Endothelial cell of umbilical vein (primary cell): Measurements from ENCODE around the gene CPOX. TPM values are rescaled to one million over a fixed set of nuclear protein-coding genes. Genes with fewer than 3 reads are reported as not detected.

Experiments
- BruUV-seq: library from RNA; stranded (reverse); fragments of 400-500 nt; replicated peaks from 2 replicates; lab custom pipeline; 2021; lab: Mats Ljungman, UMichigan
- CTCF ChIA-PET: fragments of 300-600, 350-600 bp; sonication (Branson Sonifier 250); formaldehyde crosslinking; loops from one replicate; lab custom pipeline; 2021; ENCODE audit warnings: antibody characterized with exemption, inconsistent platforms; lab: Charles Lee
- POLR2A ChIA-PET: fragments of 300-600, 350-600 bp; sonication (Branson Sonifier 250); formaldehyde crosslinking; loops from one replicate; lab custom pipeline; 2021; ENCODE audit warnings: antibody characterized with exemption, inconsistent platforms; lab: Charles Lee
- DNase-seq: peaks from one replicate; pipeline ENCODE4 v3.0.0-alpha.2; 2011; ENCODE audit warnings: low read depth, low spot score
- FAIRE-seq: peaks from 2 replicates; lab custom pipeline; 2011; peaks lifted over from hg19 to GRCh38; lab: Jason Lieb, UNC
- H2AFZ ChIP-seq: 2 replicates; pipeline ENCODE4 v1.6.0; 2012; ENCODE audit warnings: low read depth, low read length, control low read depth, inconsistent platforms
- H3K27ac ChIP-seq: 2 replicates; pipeline ENCODE4 v1.5.1; 2011; ENCODE audit warnings: low read depth, mild to moderate bottlenecking, control low read depth, low read length, moderate library complexity; ENCODE audit not compliant: insufficient read depth
- H3K27me3 ChIP-seq, 2 experiments: 2 replicates each; pipeline versions ENCODE4 v1.6.0 to v1.6.1; 2011; ENCODE audit warnings: low read length in 2 of 2, mixed read lengths in 1 of 2; ENCODE audit not compliant: control insufficient read depth in 2 of 2, insufficient read depth in 2 of 2
- H3K36me3 ChIP-seq, 2 experiments: 2 replicates in 1 of 2; 3 replicates in 1 of 2; pipeline ENCODE4 v1.5.1; 2011; ENCODE audit warnings: low read length in 2 of 2, mild to moderate bottlenecking in 1 of 2, moderate library complexity in 1 of 2; ENCODE audit not compliant: control insufficient read depth in 2 of 2, insufficient read depth in 2 of 2; ENCODE audit errors: extremely low read depth in 1 of 2
- H3K4me1 ChIP-seq: 3 replicates; pipeline ENCODE4 v1.5.1; 2011; ENCODE audit warnings: mild to moderate bottlenecking, low read length; ENCODE audit not compliant: control insufficient read depth, insufficient read depth; ENCODE audit errors: extremely low read depth
- H3K4me2 ChIP-seq: 2 replicates; pipeline ENCODE4 v1.6.1; 2011; ENCODE audit warnings: low read length, control low read depth, mixed read lengths; ENCODE audit not compliant: insufficient read depth
- H3K4me3 ChIP-seq, 3 experiments: fragments of 200-600 bp in 1 of 3; sonication (generic), shearing (Covaris generic) in 1 of 3; replicated peaks in 1 of 3; 2 replicates each; pipeline ENCODE4 v1.5.1; 2011 to 2016; ENCODE audit warnings: control low read depth in 3 of 3, low read length in 3 of 3, mild to moderate bottlenecking in 2 of 3, inconsistent platforms in 1 of 3, low read depth in 1 of 3, moderate library complexity in 1 of 3; ENCODE audit not compliant: insufficient read depth in 1 of 3
- H3K79me2 ChIP-seq: 2 replicates; pipeline ENCODE4 v1.6.0; 2012; ENCODE audit warnings: low read length, inconsistent platforms; ENCODE audit not compliant: control insufficient read depth, insufficient read depth
- H3K9ac ChIP-seq: replicated peaks from 2 replicates; pipeline ENCODE3; 2011; ENCODE audit warnings: low read length, control low read depth; ENCODE audit not compliant: insufficient read depth; ENCODE audit errors: extremely low read depth
- H3K9me1 ChIP-seq: replicated peaks from 3 replicates; pipeline ENCODE4 v1.6.0; 2011; ENCODE audit warnings: mild to moderate bottlenecking, low read length; ENCODE audit not compliant: control insufficient read depth, insufficient read depth; ENCODE audit errors: extremely low read depth
- H3K9me3 ChIP-seq: replicated peaks from 2 replicates; pipeline ENCODE4 v1.5.1; 2012; ENCODE audit warnings: low read length, inconsistent platforms; ENCODE audit not compliant: control insufficient read depth, insufficient read depth
- H4K20me1 ChIP-seq: replicated peaks from 2 replicates; pipeline ENCODE3; 2011; ENCODE audit warnings: mild to moderate bottlenecking, low read length; ENCODE audit not compliant: control insufficient read depth, insufficient read depth; ENCODE audit errors: extremely low read depth
- CTCF ChIP-seq, 2 donors: IDR thresholded peaks; 1 replicate in 1 of 2; 2 replicates in 1 of 2; pipeline ENCODE4 v1.5.1; 2011; ENCODE audit warnings: low read length in 2 of 2, mild to moderate bottlenecking in 2 of 2, moderate library complexity in 2 of 2, control low read depth in 1 of 2, inconsistent platforms in 1 of 2, low read depth in 1 of 2; ENCODE audit not compliant: insufficient read depth in 1 of 2; ENCODE audit errors: extremely low read depth in 1 of 2
- EZH2 ChIP-seq: IDR thresholded peaks from 2 replicates; pipeline ENCODE4 v1.6.1; 2012; ENCODE audit warnings: borderline replicate concordance, low read depth, mild to moderate bottlenecking, moderate library complexity, low read length, inconsistent platforms; ENCODE audit not compliant: severe bottlenecking
- FOS ChIP-seq: IDR thresholded peaks from 2 replicates; pipeline ENCODE4 v1.6.1; 2011; ENCODE audit warnings: mild to moderate bottlenecking, low read length, moderate library complexity, borderline replicate concordance; ENCODE audit not compliant: insufficient read depth
- GATA2 ChIP-seq: IDR thresholded peaks from 2 replicates; pipeline ENCODE4 v1.7.0; 2011; ENCODE audit warnings: low read depth, mild to moderate bottlenecking, moderate library complexity, mixed read lengths, low read length; ENCODE audit not compliant: insufficient read length, insufficient read depth
- JUN ChIP-seq: IDR thresholded peaks from 2 replicates; pipeline ENCODE4 v1.6.1; 2011; ENCODE audit warnings: borderline replicate concordance, low read depth; ENCODE audit not compliant: insufficient read length, insufficient read depth
- MAX ChIP-seq: IDR thresholded peaks from 2 replicates; pipeline ENCODE4 v1.6.1; 2011; ENCODE audit not compliant: insufficient read depth, insufficient read length
- MYC ChIP-seq: IDR thresholded peaks from one replicate; pipeline ENCODE4 v1.6.1; 2011; ENCODE audit warnings: mild to moderate bottlenecking, low read depth, low read length
- POLR2A ChIP-seq: IDR thresholded peaks from 2 replicates; pipeline ENCODE4 v1.6.1; 2012; ENCODE audit warnings: low read depth, mild to moderate bottlenecking, control low read depth, low read length
- POLR2AphosphoS5 ChIP-seq: IDR thresholded peaks from 2 replicates; pipeline ENCODE4 v1.6.1; 2012; ENCODE audit warnings: low read depth, mild to moderate bottlenecking, control low read depth, low read length, moderate library complexity; ENCODE audit not compliant: insufficient read depth
- dilution Hi-C: fragments of 300-500 bp; cut with MboI; formaldehyde crosslinking; loops from one replicate; pipeline ENCODE4 v1.15.0; 2019; ENCODE audit warnings: low sequenced_read_pairs; ENCODE audit not compliant: extremely low pct_ligation_motif_present
- intact Hi-C: fragments of 100-400 bp; cut with micrococcal nuclease; formaldehyde crosslinking; loops from one replicate; pipeline ENCODE4 v1.10.0; 2022
- polyA plus RNA-seq, 4 experiments: library from polyadenylated mRNA; depleted of rRNA in 3 of 4; stranded (reverse) in 3 of 4; unstranded in 1 of 4; fragments of >200 nt; gene quantifications; 2 replicates each; pipeline versions ENCODE4 v1.2.1 to v1.2.3, GENCODE V29; 2011 to 2012; ENCODE audit warnings: missing spikeins in 1 of 4
- total RNA-seq: library from RNA; stranded (reverse); gene quantifications from 2 replicates; pipeline ENCODE4 v1.2.3, GENCODE V29; 2021

The CPOX gene
- total and polyA plus RNA-seq, 2 donors (not counting 3 experiments of a cell fraction or from before 2014, with no cell fraction given): 12.3 to 24.5 TPM

GRCh38 chr3:98531622-98532274, 61.7 kb downstream of the CPOX start, which contains the start of gene GPR15:
Gene GPR15 (plus strand): TSS chr3:98531978. CDS start chr3:98532034, 56 bp downstream.
- FAIRE-seq (no peak), DNase-seq (no peak)
- BruUV-seq: no TSS peak
- dilution Hi-C loops (no loop called here), intact Hi-C loops (no loop called here)
- no peaks in the 10 kb centered on the region for H3K79me2 ChIP-seq
- H2AFZ ChIP-seq: no peak within 1 kb of the TSS
- H3K36me3 ChIP-seq: no peaks in the 10 kb centered on the region
- POLR2A ChIA-PET: no interaction called here
- no peaks in the 10 kb centered on the region for H3K9me3 ChIP-seq
- TF ChIP-seq MAX (no peak), MYC (no peak), POLR2A (no peak), GATA2 (no peak), FOS (no peak), EZH2 (no peak), CTCF (IDR thresholded peaks at IDR 0.05; ENCODE audit: extremely low read depth in 1 of 2, insufficient read depth in 1 of 2, low read depth in 1 of 2, low read length in 2 of 2) (no peak), POLR2AphosphoS5 (no peak), JUN (no peak)
- H3K27ac ChIP-seq: no peak within 1 kb of the TSS
- H3K4me3 ChIP-seq: no peak within 1 kb of the TSS
- H3K4me2 ChIP-seq: no peak within 1 kb of the TSS
- no peaks in the 10 kb centered on the region for H3K4me1 ChIP-seq
- CTCF ChIA-PET: interaction anchor here (1.0 kb wide), 1 partner anchor 9 kb away, joined by 3 read pairs; the partner anchor contains the start of gene CLDND1
- H3K9me1 ChIP-seq: no peaks in the 10 kb centered on the region
- H3K9ac ChIP-seq: no peak within 1 kb of the TSS
- H4K20me1 ChIP-seq: no peaks in the 10 kb centered on the region
- peaks cover 20 to 26% of the 10 kb centered on the region in 2 experiments for H3K27me3 ChIP-seq
